ENCODE data around the gene MYCBP2.

DNA sequence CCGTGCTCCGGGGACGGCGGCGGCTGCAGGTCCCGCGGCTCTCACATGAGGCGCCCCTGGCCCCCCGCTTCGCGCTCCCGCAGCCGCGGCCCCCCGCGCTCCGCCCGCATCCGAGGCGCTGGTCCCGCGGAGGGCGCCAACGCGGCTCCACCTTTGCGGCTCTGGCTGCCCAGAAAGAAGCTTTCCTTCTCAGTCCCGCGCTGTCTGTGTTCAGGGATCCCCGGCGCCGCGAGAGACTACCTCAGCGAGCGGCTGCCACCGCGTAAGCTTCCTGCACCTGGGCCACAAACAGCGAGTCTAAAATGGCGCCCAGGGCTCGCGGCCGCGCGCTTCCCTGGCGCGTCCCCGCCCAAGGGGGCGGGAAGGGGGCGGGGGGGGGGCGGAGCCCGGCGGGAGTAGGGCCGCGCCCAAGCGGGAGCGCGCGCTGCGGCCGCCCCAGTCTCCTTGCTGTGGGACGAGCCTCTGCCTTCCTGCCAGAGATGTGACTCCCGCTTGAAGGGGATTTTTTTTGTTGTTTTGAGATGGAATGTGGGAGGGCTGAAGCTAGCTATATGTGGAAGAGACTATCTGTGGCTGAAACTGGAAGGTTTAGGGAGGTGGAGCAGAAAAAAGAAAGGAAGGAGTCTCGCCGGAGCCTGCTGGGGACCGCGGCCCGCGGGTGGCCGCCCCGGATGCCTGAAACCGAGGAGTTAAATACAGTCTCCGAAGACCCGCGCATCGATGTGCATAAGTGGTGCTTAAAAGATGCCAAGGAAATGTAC lies 299.9 kb downstream of the MYCBP2 start, which contains the start of gene FBXL3:
- TF ChIP-seq POLR2A (IDR thresholded peaks at IDR 0.05): peak; percentile 18 to 40
- TF ChIP-seq, protein P1, sequence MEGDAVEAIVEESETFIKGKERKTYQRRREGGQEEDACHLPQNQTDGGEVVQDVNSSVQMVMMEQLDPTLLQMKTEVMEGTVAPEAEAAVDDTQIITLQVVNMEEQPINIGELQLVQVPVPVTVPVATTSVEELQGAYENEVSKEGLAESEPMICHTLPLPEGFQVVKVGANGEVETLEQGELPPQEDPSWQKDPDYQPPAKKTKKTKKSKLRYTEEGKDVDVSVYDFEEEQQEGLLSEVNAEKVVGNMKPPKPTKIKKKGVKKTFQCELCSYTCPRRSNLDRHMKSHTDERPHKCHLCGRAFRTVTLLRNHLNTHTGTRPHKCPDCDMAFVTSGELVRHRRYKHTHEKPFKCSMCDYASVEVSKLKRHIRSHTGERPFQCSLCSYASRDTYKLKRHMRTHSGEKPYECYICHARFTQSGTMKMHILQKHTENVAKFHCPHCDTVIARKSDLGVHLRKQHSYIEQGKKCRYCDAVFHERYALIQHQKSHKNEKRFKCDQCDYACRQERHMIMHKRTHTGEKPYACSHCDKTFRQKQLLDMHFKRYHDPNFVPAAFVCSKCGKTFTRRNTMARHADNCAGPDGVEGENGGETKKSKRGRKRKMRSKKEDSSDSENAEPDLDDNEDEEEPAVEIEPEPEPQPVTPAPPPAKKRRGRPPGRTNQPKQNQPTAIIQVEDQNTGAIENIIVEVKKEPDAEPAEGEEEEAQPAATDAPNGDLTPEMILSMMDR (IDR thresholded peaks at IDR 0.05): no peak
- no peak for TF ChIP-seq EP300 (IDR thresholded peaks at IDR 0.05)
- TF ChIP-seq POLR2AphosphoS5 (IDR thresholded peaks at IDR 0.05): peak; percentile 74 to 90 (median 86)

Measured in sigmoid colon (tissue), 4 donors.